Nephron progenitor cell (in vitro differentiated cells): ENCODE measurements around the gene FRAT1.
A peak's percentile ranks its signal among the peaks of the same experiment; 100 is the strongest.

Source experiments
- DNase-seq: peaks from one replicate; pipeline ENCODE4 v3.0.0; 2021
- H3K27ac Mint-ChIP-seq: 2 replicates; pipeline ENCODE4 v1.8.0; 2021; ENCODE audit warnings: mild to moderate bottlenecking, moderate library complexity, mixed read lengths
- H3K27me3 Mint-ChIP-seq: 2 replicates; pipeline ENCODE4 v1.8.0; 2021; ENCODE audit warnings: mild to moderate bottlenecking, low read depth, mixed read lengths; ENCODE audit not compliant: poor library complexity
- H3K36me3 Mint-ChIP-seq: 2 replicates; pipeline ENCODE4 v1.8.0; 2021; ENCODE audit warnings: low read depth, mixed read lengths
- H3K4me1 Mint-ChIP-seq: 2 replicates; pipeline ENCODE4 v1.8.0; 2021; ENCODE audit warnings: mixed read lengths
- H3K4me3 Mint-ChIP-seq: 2 replicates; pipeline ENCODE4 v1.8.0; 2021; ENCODE audit warnings: mild to moderate bottlenecking, moderate library complexity, mixed read lengths
- H3K9me3 Mint-ChIP-seq: 2 replicates; pipeline ENCODE4 v1.8.0; 2021; ENCODE audit warnings: mild to moderate bottlenecking, moderate library complexity, mixed read lengths
- TF ChIP-seq, protein P1 (sequence below): fragments of 200-600 bp; sonication (generic); IDR thresholded peaks from 2 replicates; pipeline ENCODE4 v1.5.0; 2021; ENCODE audit warnings: antibody characterized with exemption

FRAT1 gene

GRCh38 chr10:97314671-97315070 is 4.4 kb upstream of the FRAT1 start:
- peaks cover 60% of the 10 kb centered on the region for H3K27me3 Mint-ChIP-seq
- no peak for DNase-seq
- TF ChIP-seq, protein P1, sequence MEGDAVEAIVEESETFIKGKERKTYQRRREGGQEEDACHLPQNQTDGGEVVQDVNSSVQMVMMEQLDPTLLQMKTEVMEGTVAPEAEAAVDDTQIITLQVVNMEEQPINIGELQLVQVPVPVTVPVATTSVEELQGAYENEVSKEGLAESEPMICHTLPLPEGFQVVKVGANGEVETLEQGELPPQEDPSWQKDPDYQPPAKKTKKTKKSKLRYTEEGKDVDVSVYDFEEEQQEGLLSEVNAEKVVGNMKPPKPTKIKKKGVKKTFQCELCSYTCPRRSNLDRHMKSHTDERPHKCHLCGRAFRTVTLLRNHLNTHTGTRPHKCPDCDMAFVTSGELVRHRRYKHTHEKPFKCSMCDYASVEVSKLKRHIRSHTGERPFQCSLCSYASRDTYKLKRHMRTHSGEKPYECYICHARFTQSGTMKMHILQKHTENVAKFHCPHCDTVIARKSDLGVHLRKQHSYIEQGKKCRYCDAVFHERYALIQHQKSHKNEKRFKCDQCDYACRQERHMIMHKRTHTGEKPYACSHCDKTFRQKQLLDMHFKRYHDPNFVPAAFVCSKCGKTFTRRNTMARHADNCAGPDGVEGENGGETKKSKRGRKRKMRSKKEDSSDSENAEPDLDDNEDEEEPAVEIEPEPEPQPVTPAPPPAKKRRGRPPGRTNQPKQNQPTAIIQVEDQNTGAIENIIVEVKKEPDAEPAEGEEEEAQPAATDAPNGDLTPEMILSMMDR, result no peak
- H3K4me3 Mint-ChIP-seq, result no peak overlapping the region
- H3K27ac Mint-ChIP-seq, result no peak overlapping the region
- peaks cover 14% of the 10 kb centered on the region for H3K4me1 Mint-ChIP-seq
- no peaks in the 10 kb centered on the region for H3K9me3 Mint-ChIP-seq
- no peaks in the 10 kb centered on the region for H3K36me3 Mint-ChIP-seq

GRCh38 chr10:97319671-97320479 is 804 bp downstream of the FRAT1 start:
- H3K36me3 Mint-ChIP-seq, result no peaks in the 10 kb centered on the region
- peaks cover 27% of the 10 kb centered on the region for H3K4me1 Mint-ChIP-seq
- DNase-seq, result peak; percentile 64
- peak overlapping the region; percentile 82 for H3K4me3 Mint-ChIP-seq
- no peaks in the 10 kb centered on the region for H3K9me3 Mint-ChIP-seq
- TF ChIP-seq, protein P1, result no peak
- H3K27me3 Mint-ChIP-seq, result peaks cover 77% of the 10 kb centered on the region
- no peak overlapping the region for H3K27ac Mint-ChIP-seq

GRCh38 chr10:97320480-97321031 is 1.5 kb downstream of the FRAT1 start:
- TF ChIP-seq, protein P1, result no peak
- Mint-ChIP-seq H3K27ac (no peak overlapping the region), H3K9me3 (no peaks in the 10 kb centered on the region), H3K4me3 (peak overlapping the region; percentile 82), H3K36me3 (no peaks in the 10 kb centered on the region), H3K4me1 (peaks cover 31% of the 10 kb centered on the region), H3K27me3 (peaks cover 70% of the 10 kb centered on the region)
- DNase-seq, result peak; percentile 15

- Mint-ChIP-seq H3K27me3 (peaks cover 64% of the 10 kb centered on the region), H3K4me1 (peaks cover 37% of the 10 kb centered on the region), H3K27ac (no peak overlapping the region), H3K9me3 (no peaks in the 10 kb centered on the region), H3K36me3 (no peaks in the 10 kb centered on the region), H3K4me3 (peak overlapping the region; percentile 82)
- peak; percentile 45 for DNase-seq
- TF ChIP-seq, protein P1, result no peak
Observed at GRCh38 chr10:97321032-97321803, 2.1 kb downstream of the FRAT1 start.

- TF ChIP-seq, protein P1, result no peak
- no peak for DNase-seq
Observed at GRCh38 chr10:97321804-97322190, 2.7 kb downstream of the FRAT1 start.

More at GRCh38 chr10:97321804-97322190, 2.7 kb downstream of the FRAT1 start:
- peaks cover 62% of the 10 kb centered on the region for H3K27me3 Mint-ChIP-seq
- no peaks in the 10 kb centered on the region for H3K9me3 Mint-ChIP-seq
- no peak overlapping the region for H3K27ac Mint-ChIP-seq
- no peaks in the 10 kb centered on the region for H3K36me3 Mint-ChIP-seq
- H3K4me3 Mint-ChIP-seq, result peak overlapping the region; percentile 82
- H3K4me1 Mint-ChIP-seq, result peaks cover 38% of the 10 kb centered on the region
